ENCODE measurements around the gene NUDT19. TPM values are rescaled to one million over a fixed set of nuclear protein-coding genes. Genes with fewer than 3 reads are reported as not detected.
A peak's percentile ranks its signal among the peaks of the same experiment; 100 is the strongest.

Gene NUDT19
- total RNA-seq, 4 donors from 2014 or later, result 6.1 to 13.6 (median 9.0) TPM

DNA sequence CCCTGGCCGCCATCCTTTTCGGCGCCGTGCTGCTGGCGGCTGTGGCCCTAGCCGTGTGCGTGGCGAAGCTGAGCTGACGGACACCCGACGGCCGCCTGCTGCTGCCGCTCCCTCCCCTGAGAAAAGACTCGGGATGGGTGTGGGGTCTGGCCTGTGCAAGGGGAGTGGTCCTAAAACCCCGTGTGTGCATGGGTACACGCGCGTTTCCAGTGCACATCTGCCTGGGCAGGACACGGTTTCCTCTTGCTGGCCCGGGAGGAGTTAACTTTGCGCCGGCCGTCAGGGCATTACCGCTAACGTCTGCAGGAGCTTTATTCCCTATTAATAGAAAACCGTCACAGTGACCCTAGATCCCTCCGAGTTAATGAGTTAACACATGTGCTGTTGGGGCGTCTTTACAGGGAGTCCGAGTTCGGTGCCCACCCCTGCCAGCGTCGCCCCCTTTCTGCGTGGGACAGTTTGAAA lies 14.7 kb upstream of the NUDT19 start:
- peaks cover 0 to 59% (median 9%) of the 10 kb centered on the region in 3 donors for H3K4me1 ChIP-seq
- WGBS, 2 donors (ENCODE audit: low coverage in 1 of 2), result 31% methylated on average over 11 of the region's 33 CpGs; no CpG with 5 or more reads in 1 of the 2 donors
- H3K27ac ChIP-seq, result peak overlapping the region in 3 of 4 donors; percentile 87 to 92 (median 92)

DNA sequence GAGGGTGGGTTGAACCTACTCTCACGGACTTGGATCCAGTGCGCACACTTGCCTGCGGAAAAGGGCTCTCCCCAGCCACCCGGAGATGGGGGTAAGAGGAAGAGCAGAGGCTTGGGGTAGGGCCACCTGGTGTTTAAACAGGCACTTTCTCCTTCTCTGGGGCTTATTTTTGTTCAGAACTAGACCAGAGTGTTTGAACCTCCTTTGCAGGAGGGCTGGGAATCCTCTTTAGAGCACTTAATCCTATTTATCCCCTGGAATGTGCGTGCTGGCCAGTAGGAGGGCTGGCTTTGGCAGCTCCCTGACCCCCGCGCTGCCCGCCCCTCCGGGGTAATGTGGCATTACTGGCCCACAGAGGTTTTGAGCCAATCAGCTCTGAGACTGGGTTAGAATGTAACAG lies 14.0 kb upstream of the NUDT19 start:
- peak overlapping the region; percentile 12 to 92 (median 90) for H3K27ac ChIP-seq
- peaks cover 0 to 51% (median 9%) of the 10 kb centered on the region in 3 donors for H3K4me1 ChIP-seq
- ATAC-seq, result no peak
- TF ChIP-seq, protein P1, sequence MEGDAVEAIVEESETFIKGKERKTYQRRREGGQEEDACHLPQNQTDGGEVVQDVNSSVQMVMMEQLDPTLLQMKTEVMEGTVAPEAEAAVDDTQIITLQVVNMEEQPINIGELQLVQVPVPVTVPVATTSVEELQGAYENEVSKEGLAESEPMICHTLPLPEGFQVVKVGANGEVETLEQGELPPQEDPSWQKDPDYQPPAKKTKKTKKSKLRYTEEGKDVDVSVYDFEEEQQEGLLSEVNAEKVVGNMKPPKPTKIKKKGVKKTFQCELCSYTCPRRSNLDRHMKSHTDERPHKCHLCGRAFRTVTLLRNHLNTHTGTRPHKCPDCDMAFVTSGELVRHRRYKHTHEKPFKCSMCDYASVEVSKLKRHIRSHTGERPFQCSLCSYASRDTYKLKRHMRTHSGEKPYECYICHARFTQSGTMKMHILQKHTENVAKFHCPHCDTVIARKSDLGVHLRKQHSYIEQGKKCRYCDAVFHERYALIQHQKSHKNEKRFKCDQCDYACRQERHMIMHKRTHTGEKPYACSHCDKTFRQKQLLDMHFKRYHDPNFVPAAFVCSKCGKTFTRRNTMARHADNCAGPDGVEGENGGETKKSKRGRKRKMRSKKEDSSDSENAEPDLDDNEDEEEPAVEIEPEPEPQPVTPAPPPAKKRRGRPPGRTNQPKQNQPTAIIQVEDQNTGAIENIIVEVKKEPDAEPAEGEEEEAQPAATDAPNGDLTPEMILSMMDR (IDR thresholded peaks at IDR 0.05), result peak in 1 of 4 experiments; percentile 28
- TF ChIP-seq EP300 (IDR thresholded peaks at IDR 0.05), result no peak
- TF ChIP-seq POLR2A (IDR thresholded peaks at IDR 0.05), result no peak
- TF ChIP-seq POLR2AphosphoS5 (IDR thresholded peaks at IDR 0.05), result peak; percentile 63
- 42 to 60% methylated on average over 1 to 2 of the region's 9 CpGs for WGBS, 2 donors (ENCODE audit: low coverage in 1 of 2)
- H3K9me3 ChIP-seq, result no peaks in the 10 kb centered on the region
- peaks cover 22% of the 10 kb centered on the region for H3K27me3 ChIP-seq
- no peaks in the 10 kb centered on the region for H3K36me3 ChIP-seq
- H3K4me3 ChIP-seq, result no peak overlapping the region

More for the DNA sequence above, 14.7 kb upstream of the NUDT19 start:
- H3K4me3 ChIP-seq, result peak overlapping the region in 1 of 2 donors; percentile 88
- peaks cover 22% of the 10 kb centered on the region for H3K27me3 ChIP-seq
- ATAC-seq, result no peak
- TF ChIP-seq POLR2AphosphoS5 (IDR thresholded peaks at IDR 0.05) (no peak), EP300 (IDR thresholded peaks at IDR 0.05) (no peak), POLR2A (IDR thresholded peaks at IDR 0.05) (no peak)
- TF ChIP-seq, protein P1 (IDR thresholded peaks at IDR 0.05), result no peak
- H3K36me3 ChIP-seq, result no peaks in the 10 kb centered on the region
- no peaks in the 10 kb centered on the region for H3K9me3 ChIP-seq

- peaks cover 20% of the 10 kb centered on the region for H3K27me3 ChIP-seq
- no peaks in the 10 kb centered on the region for H3K36me3 ChIP-seq
- TF ChIP-seq, protein P1 (IDR thresholded peaks at IDR 0.05), result no peak
- TF ChIP-seq POLR2AphosphoS5 (IDR thresholded peaks at IDR 0.05) (no peak), POLR2A (IDR thresholded peaks at IDR 0.05) (no peak), EP300 (IDR thresholded peaks at IDR 0.05) (no peak)
- WGBS, 2 donors (ENCODE audit: low coverage in 1 of 2), result 73 to 76% methylated on average over 2 of the region's 2 CpGs
- ATAC-seq, result no peak
- H3K9me3 ChIP-seq, result no peaks in the 10 kb centered on the region
- H3K27ac ChIP-seq, result no peak overlapping the region
- H3K4me3 ChIP-seq, result no peak overlapping the region
- peaks cover 0 to 24% (median 0%) of the 10 kb centered on the region in 3 donors for H3K4me1 ChIP-seq
These were observed 10.6 kb upstream of the NUDT19 start for GRCh38 chr19:32680986-32681385.

DNA sequence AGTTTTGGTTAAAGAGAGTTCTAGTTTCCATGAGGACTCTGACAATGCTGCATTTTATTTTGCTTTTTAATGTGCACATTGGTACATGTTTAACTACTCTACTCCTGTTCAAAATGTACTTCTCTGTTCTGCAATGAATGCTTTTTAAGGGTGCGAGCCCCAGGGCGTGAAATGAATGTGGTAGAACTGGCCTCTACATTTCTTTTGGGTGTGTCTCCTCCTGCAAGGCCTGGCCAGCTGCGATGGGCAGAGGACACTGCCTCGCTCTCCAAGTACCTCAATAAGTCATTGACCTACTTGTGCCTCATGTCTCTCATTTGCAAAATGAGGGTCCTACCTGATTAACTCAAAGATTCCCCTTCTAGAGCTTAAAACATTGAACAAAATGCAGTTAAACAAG lies 9.3 kb upstream of the NUDT19 start:
- TF ChIP-seq POLR2A (IDR thresholded peaks at IDR 0.05) (no peak), POLR2AphosphoS5 (IDR thresholded peaks at IDR 0.05) (no peak)
- TF ChIP-seq, protein P1 (IDR thresholded peaks at IDR 0.05), result no peak
- H3K4me3 ChIP-seq, result no peak overlapping the region
- H3K9me3 ChIP-seq, result no peaks in the 10 kb centered on the region
- peaks cover 0 to 11% (median 0%) of the 10 kb centered on the region in 3 donors for H3K4me1 ChIP-seq
- peaks cover 6% of the 10 kb centered on the region for H3K27me3 ChIP-seq
- WGBS, 2 donors (ENCODE audit: low coverage in 1 of 2), result 83 to 92% methylated on average over 4 of the region's 4 CpGs
- no peak for ATAC-seq
- H3K36me3 ChIP-seq, result no peaks in the 10 kb centered on the region
- H3K27ac ChIP-seq, result no peak overlapping the region

- peaks cover 0 to 17% (median 2%) of the 10 kb centered on the region in 3 donors for H3K4me1 ChIP-seq
- 67 to 85% methylated on average over 3 to 5 of the region's 6 CpGs for WGBS, 2 donors (ENCODE audit: low coverage in 1 of 2)
- no peaks in the 10 kb centered on the region for H3K9me3 ChIP-seq
- H3K4me3 ChIP-seq, result no peak overlapping the region
- H3K27ac ChIP-seq, result no peak overlapping the region
- H3K36me3 ChIP-seq, result no peaks in the 10 kb centered on the region
- no peak for ATAC-seq
- no peaks in the 10 kb centered on the region for H3K27me3 ChIP-seq
- TF ChIP-seq, protein P1 (IDR thresholded peaks at IDR 0.05), result no peak
- no peak for TF ChIP-seq POLR2A (IDR thresholded peaks at IDR 0.05)
These were observed 4.7 kb upstream of the NUDT19 start for GRCh38 chr19:32686847-32687475.
